ENCODE data around the gene UGDH. TPM values are rescaled to one million over a fixed set of nuclear protein-coding genes. Genes with fewer than 3 reads are reported as not detected.

Gene UGDH
- polyA plus RNA-seq, 2 of the 4 experiments (the other 2 are of a cell fraction), result 610 to 691 TPM

- H3K9me3 ChIP-seq, result no peaks in the 10 kb centered on the region
- FAIRE-seq (no peak), DNase-seq (ENCODE audit: low read depth in 1 of 2, low spot score in 1 of 2) (no peak), ATAC-seq (no peak)
- CTCF ChIA-PET, result interaction anchor here (0.6 to 2.4 kb wide), 2 partner anchors 18 to 42 kb away, joined by 3 to 26 read pairs; no protein-coding TSS in a partner anchor
- TF ChIP-seq CHD2 (IDR thresholded peaks at IDR 0.05; ENCODE audit: low read length, partially characterized antibody), result no peak
- H3K4me1 ChIP-seq, result peaks cover 49% of the 10 kb centered on the region
- no peak overlapping the region for H3K4me3 ChIP-seq
- H3K4me2 ChIP-seq, result no peak overlapping the region
- whole genome bisulfite sequencing (ENCODE audit: missing lambda C conversion rate), result 88% methylated on average over 1 of the region's 1 CpG
- peak overlapping the region; percentile 85 to 89; a peak in 5 of 6 replicates for H3K27ac ChIP-seq
- POLR2A ChIA-PET, result no interaction called here
Observed at GRCh38 chr4:39470402-39470801, 56.8 kb downstream of the UGDH start.

GRCh38 chr4:39469429-39470077 lies 57.7 kb downstream of the UGDH start:
- TF ChIP-seq SMC3 (IDR thresholded peaks at IDR 0.05), result peak; percentile 96
- TF ChIP-seq, protein P1, sequence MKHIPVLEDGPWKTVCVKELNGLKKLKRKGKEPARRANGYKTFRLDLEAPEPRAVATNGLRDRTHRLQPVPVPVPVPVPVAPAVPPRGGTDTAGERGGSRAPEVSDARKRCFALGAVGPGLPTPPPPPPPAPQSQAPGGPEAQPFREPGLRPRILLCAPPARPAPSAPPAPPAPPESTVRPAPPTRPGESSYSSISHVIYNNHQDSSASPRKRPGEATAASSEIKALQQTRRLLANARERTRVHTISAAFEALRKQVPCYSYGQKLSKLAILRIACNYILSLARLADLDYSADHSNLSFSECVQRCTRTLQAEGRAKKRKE (CRISPR knock-in tag; IDR thresholded peaks at IDR 0.05; ENCODE audit: low read depth), result no peak
- TF ChIP-seq MYC (IDR thresholded peaks at IDR 0.05; ENCODE audit: borderline replicate concordance, low read length), result no peak
- no peak for TF ChIP-seq KDM1A (IDR thresholded peaks at IDR 0.05; ENCODE audit: low read depth)
- TF ChIP-seq FOSB (CRISPR knock-in tag; IDR thresholded peaks at IDR 0.05), result no peak
- no peak for TF ChIP-seq JUNB (IDR thresholded peaks at IDR 0.05)
- TF ChIP-seq MAZ (IDR thresholded peaks at IDR 0.05; ENCODE audit: borderline replicate concordance, low read depth, low read length), result no peak
- TF ChIP-seq, protein P2, sequence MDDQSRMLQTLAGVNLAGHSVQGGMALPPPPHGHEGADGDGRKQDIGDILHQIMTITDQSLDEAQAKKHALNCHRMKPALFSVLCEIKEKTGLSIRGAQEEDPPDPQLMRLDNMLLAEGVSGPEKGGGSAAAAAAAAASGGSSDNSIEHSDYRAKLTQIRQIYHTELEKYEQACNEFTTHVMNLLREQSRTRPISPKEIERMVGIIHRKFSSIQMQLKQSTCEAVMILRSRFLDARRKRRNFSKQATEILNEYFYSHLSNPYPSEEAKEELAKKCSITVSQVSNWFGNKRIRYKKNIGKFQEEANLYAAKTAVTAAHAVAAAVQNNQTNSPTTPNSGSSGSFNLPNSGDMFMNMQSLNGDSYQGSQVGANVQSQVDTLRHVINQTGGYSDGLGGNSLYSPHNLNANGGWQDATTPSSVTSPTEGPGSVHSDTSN (IDR thresholded peaks at IDR 0.05), result no peak
- peak; percentile 28 for TF ChIP-seq MAFK (IDR thresholded peaks at IDR 0.05; ENCODE audit: partially characterized antibody)
- TF ChIP-seq JUN (IDR thresholded peaks at IDR 0.05), result 0 out of 5 replicates have a peak, but pooled peaks of 1 of the 2 experiments have one; percentile 36
- peak; percentile 71 for TF ChIP-seq MAX (IDR thresholded peaks at IDR 0.05)
- peak; percentile 96 for TF ChIP-seq CTCF (IDR thresholded peaks at IDR 0.05)
- TF ChIP-seq RAD21 (conservative IDR thresholded peaks at IDR 0.05 in 1 of 2, IDR thresholded peaks at IDR 0.05 in 1 of 2), result peak; percentile 92 to 95
- TF ChIP-seq TFCP2L1 (CRISPR knock-in tag; IDR thresholded peaks at IDR 0.05), result no peak
- TF ChIP-seq GATA3 (IDR thresholded peaks at IDR 0.05; ENCODE audit: borderline replicate concordance), result no peak
- TF ChIP-seq POLR2A (IDR thresholded peaks at IDR 0.05; ENCODE audit: low read length), result no peak
- TF ChIP-seq BHLHE40 (IDR thresholded peaks at IDR 0.05; ENCODE audit: low read depth, low read length), result no peak
- TF ChIP-seq PHF8 (IDR thresholded peaks at IDR 0.05; ENCODE audit: borderline replicate concordance, low read depth), result no peak
- no peak for TF ChIP-seq POLR2AphosphoS2 (conservative IDR thresholded peaks at IDR 0.05; ENCODE audit: low read length)
- TF ChIP-seq FOSL2 (IDR thresholded peaks at IDR 0.05), result no peak
- TF ChIP-seq FOSL2 (CRISPR knock-in tag; IDR thresholded peaks at IDR 0.05), result no peak
- Histone ChIP-seq H3K9me3 (no peaks in the 10 kb centered on the region), H3K4me1 (peaks cover 57% of the 10 kb centered on the region), H3K27ac (peak overlapping the region; percentile 85 to 89), H3K4me3 (no peak overlapping the region), H3K4me2 (peak overlapping the region; percentile 22; the same call in 1 of the 3 replicates)
- ChIA-PET POLR2A (interaction anchor here (0.5 to 2.0 kb wide), 7 partner anchors 10 to 427 kb away, joined by 3 to 16 read pairs (median 4); partner anchors contain the start of genes LIAS, RPL9, SMIM14 and UBE2K), CTCF (interaction anchor here (0.6 to 2.4 kb wide), 64 partner anchors 9 to 837 kb away, joined by 3 to 26 read pairs (median 4); partner anchors contain the start of genes LIAS, N4BP2, RPL9 and SMIM14)
- ATAC-seq (peak; percentile 85 to 91; a peak in 5 of 6 replicates), DNase-seq (ENCODE audit: low read depth in 1 of 2, low spot score in 1 of 2) (peak; percentile 41 to 90), FAIRE-seq (peak; percentile 65)
- 74% methylated on average over 4 of the region's 4 CpGs for WGBS (ENCODE audit: missing lambda C conversion rate)
